Measurements from ENCODE around the gene CYP21A2.
"Not testable (repeated sequence)": the region's sequence is repeated elsewhere in the genome, so short reads cannot be mapped to it uniquely, and the experiment has no call there.

- TF ChIP-seq CTCF (IDR thresholded peaks at IDR 0.05; ENCODE audit: low read depth, low read length, missing input control); RAD21 (IDR thresholded peaks at IDR 0.05); HNF4G (IDR thresholded peaks at IDR 0.05): not testable (repeated sequence)
These were observed 31.1 kb upstream of the CYP21A2 start for GRCh38 chr6:32007086-32007485.

Data from liver (tissue), 3 donors.